H1 (cell line): ENCODE data around the gene RBM46.

Experiments
- BCL11A ChIP-seq, 2 experiments: IDR thresholded peaks; one replicate each; pipeline ENCODE4 v1.6.1; 2011; ENCODE audit warnings: low read depth in 2 of 2, low read length in 2 of 2, mild to moderate bottlenecking in 2 of 2
- CHD2 ChIP-seq: IDR thresholded peaks from 2 replicates; pipeline ENCODE4 v1.6.1; 2012; ENCODE audit warnings: low read length, improper control_type of control experiment
- CREB1 ChIP-seq: IDR thresholded peaks from 2 replicates; pipeline ENCODE4 v1.6.1; 2012; ENCODE audit warnings: inconsistent platforms
- CTCF ChIP-seq, 3 experiments: IDR thresholded peaks; 1 replicate in 2 of 3; 2 replicates in 1 of 3; pipeline versions ENCODE4 v1.5.1 to v1.6.1; 2011; ENCODE audit warnings: low read length in 3 of 3, mild to moderate bottlenecking in 3 of 3, inconsistent platforms in 2 of 3, low read depth in 1 of 3, moderate library complexity in 1 of 3; ENCODE audit not compliant: insufficient read depth in 1 of 3; ENCODE audit errors: control extremely low read depth in 1 of 3
- POLR2A ChIP-seq, 2 experiments: IDR thresholded peaks; 1 replicate in 1 of 2; 2 replicates in 1 of 2; pipeline ENCODE4 v1.6.1; 2011; ENCODE audit warnings: low read depth in 2 of 2, low read length in 2 of 2, mild to moderate bottlenecking in 2 of 2; ENCODE audit errors: control extremely low read depth in 1 of 2
- POLR2AphosphoS5 ChIP-seq: IDR thresholded peaks from 2 replicates; pipeline ENCODE4 v1.6.1; 2011; ENCODE audit warnings: low read depth, low read length
- YY1 ChIP-seq: IDR thresholded peaks from 2 replicates; pipeline ENCODE4 v1.6.1; 2011; ENCODE audit warnings: low read depth, mild to moderate bottlenecking, low read length

GRCh38 chr4:154781126-154781982 is at the start of gene RBM46:
- TF ChIP-seq POLR2AphosphoS5 (no peak), POLR2A (IDR thresholded peaks at IDR 0.05; ENCODE audit: control extremely low read depth in 1 of 2, low read depth in 2 of 2, low read length in 2 of 2) (no peak), YY1 (no peak), CTCF (IDR thresholded peaks at IDR 0.05; ENCODE audit: control extremely low read depth in 1 of 3, insufficient read depth in 1 of 3, low read depth in 1 of 3, low read length in 3 of 3) (no peak), CHD2 (no peak), CREB1 (no peak), BCL11A (IDR thresholded peaks at IDR 0.05; ENCODE audit: low read depth in 2 of 2, low read length in 2 of 2) (no peak)
